K562 (cell line): Measurements from ENCODE around the gene SCMH1.

Experiments used
- ARID2 ChIP-seq: fragments of 450-650 bp; IDR thresholded peaks from 2 replicates; pipeline ENCODE4 v1.6.1; 2017; ENCODE audit warnings: antibody characterized with exemption, mild to moderate bottlenecking
- ETV5 ChIP-seq: sonication (generic); formaldehyde crosslinking; IDR thresholded peaks from 2 replicates; pipeline ENCODE4 v1.4.0; 2020; ENCODE audit warnings: low read depth, mild to moderate bottlenecking, missing genetic modification reagents
- GATA2 ChIP-seq: sonication (generic); formaldehyde crosslinking; IDR thresholded peaks from 2 replicates; pipeline ENCODE4 v1.4.0; 2020; ENCODE audit warnings: mild to moderate bottlenecking, missing genetic modification reagents
- HDAC6 ChIP-seq: IDR thresholded peaks from 2 replicates; pipeline ENCODE4 v1.6.1; 2012; ENCODE audit warnings: low read depth, mild to moderate bottlenecking, control low read depth, inconsistent platforms, low read length, moderate library complexity
- POLR2AphosphoS5 ChIP-seq: IDR thresholded peaks from 2 replicates; pipeline ENCODE4 v1.6.1; 2011; ENCODE audit warnings: mild to moderate bottlenecking, low read depth, low read length, moderate library complexity; ENCODE audit not compliant: control insufficient read depth, insufficient read depth
- REST ChIP-seq, 2 experiments: fragments of 450-650 bp; formaldehyde crosslinking in 1 of 2; IDR thresholded peaks; 2 replicates each; pipeline versions ENCODE4 v1.4.0 to v1.6.1; 2014 to 2020; ENCODE audit warnings: mild to moderate bottlenecking in 2 of 2, borderline replicate concordance in 1 of 2, low read depth in 1 of 2
- TGIF2 ChIP-seq: sonication (generic); formaldehyde crosslinking; IDR thresholded peaks from 2 replicates; pipeline ENCODE4 v1.8.1; 2022; ENCODE audit warnings: mild to moderate bottlenecking, missing genetic modification reagents, moderate library complexity
- ZNF121 ChIP-seq: sonication (generic); formaldehyde crosslinking; conservative IDR thresholded peaks from 2 replicates; pipeline ENCODE4 v1.8.0; 2022; ENCODE audit warnings: missing genetic modification reagents
- TF ChIP-seq, protein P1 (sequence below): sonication (generic); formaldehyde crosslinking; IDR thresholded peaks from 2 replicates; pipeline ENCODE4 v1.8.0; 2023; ENCODE audit warnings: mild to moderate bottlenecking, missing genetic modification reagents
- TF ChIP-seq, protein P2 (sequence below), 3 experiments: IDR thresholded peaks in 2 of 3; conservative IDR thresholded peaks in 1 of 3; 2 replicates each; pipeline ENCODE4 v1.5.1; 2011 to 2012; ENCODE audit warnings: low read length in 3 of 3, mild to moderate bottlenecking in 3 of 3, control low read depth in 2 of 3, improper control_type of control experiment in 1 of 3, inconsistent platforms in 1 of 3, low read depth in 1 of 3, mixed read lengths in 1 of 3, moderate library complexity in 1 of 3; ENCODE audit not compliant: insufficient read depth in 2 of 3
- TF ChIP-seq, protein P3 (sequence below): fragments of 450-650 bp; IDR thresholded peaks from 2 replicates; pipeline ENCODE4 v1.6.1; 2018; ENCODE audit not compliant: partially characterized antibody

- TF ChIP-seq, protein P1, sequence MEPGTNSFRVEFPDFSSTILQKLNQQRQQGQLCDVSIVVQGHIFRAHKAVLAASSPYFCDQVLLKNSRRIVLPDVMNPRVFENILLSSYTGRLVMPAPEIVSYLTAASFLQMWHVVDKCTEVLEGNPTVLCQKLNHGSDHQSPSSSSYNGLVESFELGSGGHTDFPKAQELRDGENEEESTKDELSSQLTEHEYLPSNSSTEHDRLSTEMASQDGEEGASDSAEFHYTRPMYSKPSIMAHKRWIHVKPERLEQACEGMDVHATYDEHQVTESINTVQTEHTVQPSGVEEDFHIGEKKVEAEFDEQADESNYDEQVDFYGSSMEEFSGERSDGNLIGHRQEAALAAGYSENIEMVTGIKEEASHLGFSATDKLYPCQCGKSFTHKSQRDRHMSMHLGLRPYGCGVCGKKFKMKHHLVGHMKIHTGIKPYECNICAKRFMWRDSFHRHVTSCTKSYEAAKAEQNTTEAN (CRISPR knock-in tag): no peak
- TF ChIP-seq, protein P2, sequence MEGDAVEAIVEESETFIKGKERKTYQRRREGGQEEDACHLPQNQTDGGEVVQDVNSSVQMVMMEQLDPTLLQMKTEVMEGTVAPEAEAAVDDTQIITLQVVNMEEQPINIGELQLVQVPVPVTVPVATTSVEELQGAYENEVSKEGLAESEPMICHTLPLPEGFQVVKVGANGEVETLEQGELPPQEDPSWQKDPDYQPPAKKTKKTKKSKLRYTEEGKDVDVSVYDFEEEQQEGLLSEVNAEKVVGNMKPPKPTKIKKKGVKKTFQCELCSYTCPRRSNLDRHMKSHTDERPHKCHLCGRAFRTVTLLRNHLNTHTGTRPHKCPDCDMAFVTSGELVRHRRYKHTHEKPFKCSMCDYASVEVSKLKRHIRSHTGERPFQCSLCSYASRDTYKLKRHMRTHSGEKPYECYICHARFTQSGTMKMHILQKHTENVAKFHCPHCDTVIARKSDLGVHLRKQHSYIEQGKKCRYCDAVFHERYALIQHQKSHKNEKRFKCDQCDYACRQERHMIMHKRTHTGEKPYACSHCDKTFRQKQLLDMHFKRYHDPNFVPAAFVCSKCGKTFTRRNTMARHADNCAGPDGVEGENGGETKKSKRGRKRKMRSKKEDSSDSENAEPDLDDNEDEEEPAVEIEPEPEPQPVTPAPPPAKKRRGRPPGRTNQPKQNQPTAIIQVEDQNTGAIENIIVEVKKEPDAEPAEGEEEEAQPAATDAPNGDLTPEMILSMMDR (IDR thresholded peaks at IDR 0.05 in 2 of 3, conservative IDR thresholded peaks at IDR 0.05 in 1 of 3; ENCODE audit: insufficient read depth in 2 of 3, low read depth in 1 of 3, low read length in 3 of 3): no peak
- no peak for TF ChIP-seq TGIF2
- no peak for TF ChIP-seq HDAC6
- no peak for TF ChIP-seq ZNF121
- TF ChIP-seq REST (IDR thresholded peaks at IDR 0.05; ENCODE audit: borderline replicate concordance): no peak
- TF ChIP-seq REST (CRISPR knock-in tag; IDR thresholded peaks at IDR 0.05; ENCODE audit: low read depth): no peak
- no peak for TF ChIP-seq POLR2AphosphoS5
- TF ChIP-seq GATA2 (CRISPR knock-in tag): no peak
- no peak for TF ChIP-seq ARID2
- TF ChIP-seq ETV5: no peak
- TF ChIP-seq, protein P3, sequence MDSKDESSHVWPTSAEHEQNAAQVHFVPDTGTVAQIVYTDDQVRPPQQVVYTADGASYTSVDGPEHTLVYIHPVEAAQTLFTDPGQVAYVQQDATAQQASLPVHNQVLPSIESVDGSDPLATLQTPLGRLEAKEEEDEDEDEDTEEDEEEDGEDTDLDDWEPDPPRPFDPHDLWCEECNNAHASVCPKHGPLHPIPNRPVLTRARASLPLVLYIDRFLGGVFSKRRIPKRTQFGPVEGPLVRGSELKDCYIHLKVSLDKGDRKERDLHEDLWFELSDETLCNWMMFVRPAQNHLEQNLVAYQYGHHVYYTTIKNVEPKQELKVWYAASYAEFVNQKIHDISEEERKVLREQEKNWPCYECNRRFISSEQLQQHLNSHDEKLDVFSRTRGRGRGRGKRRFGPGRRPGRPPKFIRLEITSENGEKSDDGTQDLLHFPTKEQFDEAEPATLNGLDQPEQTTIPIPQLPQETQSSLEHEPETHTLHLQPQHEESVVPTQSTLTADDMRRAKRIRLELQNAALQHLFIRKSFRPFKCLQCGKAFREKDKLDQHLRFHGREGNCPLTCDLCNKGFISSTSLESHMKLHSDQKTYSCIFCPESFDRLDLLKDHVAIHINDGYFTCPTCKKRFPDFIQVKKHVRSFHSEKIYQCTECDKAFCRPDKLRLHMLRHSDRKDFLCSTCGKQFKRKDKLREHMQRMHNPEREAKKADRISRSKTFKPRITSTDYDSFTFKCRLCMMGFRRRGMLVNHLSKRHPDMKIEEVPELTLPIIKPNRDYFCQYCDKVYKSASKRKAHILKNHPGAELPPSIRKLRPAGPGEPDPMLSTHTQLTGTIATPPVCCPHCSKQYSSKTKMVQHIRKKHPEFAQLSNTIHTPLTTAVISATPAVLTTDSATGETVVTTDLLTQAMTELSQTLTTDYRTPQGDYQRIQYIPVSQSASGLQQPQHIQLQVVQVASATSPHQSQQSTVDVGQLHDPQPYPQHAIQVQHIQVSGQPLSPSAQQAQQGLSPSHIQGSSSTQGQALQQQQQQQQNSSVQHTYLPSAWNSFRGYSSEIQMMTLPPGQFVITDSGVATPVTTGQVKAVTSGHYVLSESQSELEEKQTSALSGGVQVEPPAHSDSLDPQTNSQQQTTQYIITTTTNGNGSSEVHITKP: no peak
Observed at GRCh38 chr1:41101076-41101475, 141.0 kb downstream of the SCMH1 start.
